DOHH2 (cell line): ENCODE measurements around the gene PMS1.

Source experiments
- EZH2phosphoT487 ChIP-seq: fragments of 200-600 bp; sonication (generic); IDR thresholded peaks from 2 replicates; pipeline ENCODE4 v1.6.1; 2017; ENCODE audit warnings: borderline replicate concordance, mild to moderate bottlenecking, antibody characterized with exemption, low read length, moderate library complexity, mixed read lengths
- TF ChIP-seq, protein P1 (sequence below): fragments of 200-600 bp; sonication (generic); IDR thresholded peaks from one replicate; pipeline ENCODE4 v1.5.1; 2014; ENCODE audit warnings: antibody characterized with exemption, mild to moderate bottlenecking, low read depth, low read length; ENCODE audit not compliant: poor library complexity, severe bottlenecking

DNA sequence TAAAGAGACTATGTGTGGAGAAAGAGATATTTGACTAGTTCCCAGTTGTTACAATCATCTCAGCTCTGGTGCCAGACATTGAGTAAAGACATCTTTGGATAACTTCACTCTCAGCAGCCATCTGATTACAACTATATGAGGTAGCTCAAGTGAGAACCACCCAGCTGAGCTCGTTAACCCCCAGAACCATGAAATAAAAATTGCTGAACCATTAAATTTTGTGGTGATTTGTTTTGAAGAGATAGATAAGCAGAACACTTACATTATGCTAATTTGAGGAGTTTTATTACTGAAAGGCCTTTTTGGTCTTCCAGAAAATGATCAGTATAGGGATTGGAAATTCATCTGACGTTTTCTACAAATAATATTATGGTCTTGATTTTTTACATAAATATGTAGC lies 101.1 kb downstream of the PMS1 start:
- TF ChIP-seq, protein P1, sequence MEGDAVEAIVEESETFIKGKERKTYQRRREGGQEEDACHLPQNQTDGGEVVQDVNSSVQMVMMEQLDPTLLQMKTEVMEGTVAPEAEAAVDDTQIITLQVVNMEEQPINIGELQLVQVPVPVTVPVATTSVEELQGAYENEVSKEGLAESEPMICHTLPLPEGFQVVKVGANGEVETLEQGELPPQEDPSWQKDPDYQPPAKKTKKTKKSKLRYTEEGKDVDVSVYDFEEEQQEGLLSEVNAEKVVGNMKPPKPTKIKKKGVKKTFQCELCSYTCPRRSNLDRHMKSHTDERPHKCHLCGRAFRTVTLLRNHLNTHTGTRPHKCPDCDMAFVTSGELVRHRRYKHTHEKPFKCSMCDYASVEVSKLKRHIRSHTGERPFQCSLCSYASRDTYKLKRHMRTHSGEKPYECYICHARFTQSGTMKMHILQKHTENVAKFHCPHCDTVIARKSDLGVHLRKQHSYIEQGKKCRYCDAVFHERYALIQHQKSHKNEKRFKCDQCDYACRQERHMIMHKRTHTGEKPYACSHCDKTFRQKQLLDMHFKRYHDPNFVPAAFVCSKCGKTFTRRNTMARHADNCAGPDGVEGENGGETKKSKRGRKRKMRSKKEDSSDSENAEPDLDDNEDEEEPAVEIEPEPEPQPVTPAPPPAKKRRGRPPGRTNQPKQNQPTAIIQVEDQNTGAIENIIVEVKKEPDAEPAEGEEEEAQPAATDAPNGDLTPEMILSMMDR: no peak
- TF ChIP-seq EZH2phosphoT487: no peak
